ENCODE measurements around the gene ETNK2.
A peak's percentile ranks its signal among the peaks of the same experiment; 100 is the strongest.

The ETNK2 gene

DNA sequence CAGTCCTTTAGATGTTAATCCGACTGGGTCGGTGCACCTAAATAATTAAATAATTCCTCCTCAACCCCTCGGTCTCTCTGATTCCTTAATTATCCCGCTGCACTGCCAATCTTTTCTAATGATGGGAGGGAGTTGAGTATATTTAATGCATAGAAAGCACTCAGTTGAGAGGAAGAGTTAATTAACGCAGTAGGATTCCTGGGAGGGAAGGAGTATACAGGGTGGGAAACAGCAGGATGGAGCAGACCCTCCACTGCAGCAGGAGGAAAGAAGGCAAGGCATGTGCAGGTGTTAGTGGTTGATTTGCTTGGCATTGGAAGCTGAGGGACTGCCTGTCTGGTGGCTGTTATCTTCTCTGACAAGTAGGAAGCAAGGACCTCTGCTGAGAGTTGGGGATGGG is 24.2 kb upstream of the ETNK2 start:
- no peak for DNase-seq

DNA sequence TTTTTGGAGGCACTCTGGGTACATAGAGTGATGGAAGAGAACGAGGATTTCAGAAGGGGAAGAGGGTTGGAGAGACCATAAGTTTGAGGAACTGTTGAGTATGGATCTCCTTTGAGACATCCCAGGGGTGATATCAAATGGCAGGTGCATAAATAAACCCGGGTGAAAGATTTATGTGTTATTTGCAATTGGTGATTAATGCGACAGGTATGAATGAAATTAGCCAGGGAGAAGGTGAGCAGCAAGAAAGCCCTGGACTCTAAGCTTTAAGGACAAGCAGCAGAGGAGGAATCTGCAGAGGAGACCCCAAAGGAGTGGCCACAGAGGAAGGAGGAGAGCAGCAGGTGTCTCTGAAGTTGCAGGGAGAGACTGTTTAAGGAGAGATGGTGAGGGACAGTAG is 23.1 kb upstream of the ETNK2 start:
- no peak for DNase-seq

DNA sequence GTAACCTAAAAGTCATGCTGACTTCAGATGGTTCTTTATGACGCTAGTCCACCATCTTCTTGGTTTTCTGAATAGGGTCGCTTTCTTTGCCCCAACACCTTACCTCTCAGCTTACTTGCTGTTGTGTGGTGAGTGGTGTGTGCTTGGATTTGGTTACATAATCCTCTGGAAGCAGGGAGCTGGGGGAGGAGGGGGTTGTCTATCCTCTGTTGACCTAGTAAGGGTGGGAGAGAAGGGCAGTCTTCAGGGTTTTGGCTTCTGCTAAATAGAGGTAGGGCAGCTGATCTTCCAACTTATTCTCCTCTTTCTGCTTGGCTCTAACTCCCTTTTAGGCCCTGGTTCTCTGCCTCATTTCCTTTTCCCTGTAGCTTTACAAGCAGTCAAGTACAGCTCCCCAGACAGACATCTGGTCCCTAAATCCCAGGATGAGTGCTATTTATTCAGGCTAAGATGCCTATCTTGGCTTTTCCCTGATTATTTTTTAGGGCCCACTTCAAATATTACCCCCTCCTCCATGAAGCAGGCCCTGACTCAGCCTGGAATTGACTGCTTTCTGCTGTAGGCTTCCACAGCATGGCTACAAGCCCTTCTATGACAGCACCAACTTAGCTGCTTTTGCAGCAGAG is 20.7 kb upstream of the ETNK2 start:
- DNase-seq, result no peak

DNA sequence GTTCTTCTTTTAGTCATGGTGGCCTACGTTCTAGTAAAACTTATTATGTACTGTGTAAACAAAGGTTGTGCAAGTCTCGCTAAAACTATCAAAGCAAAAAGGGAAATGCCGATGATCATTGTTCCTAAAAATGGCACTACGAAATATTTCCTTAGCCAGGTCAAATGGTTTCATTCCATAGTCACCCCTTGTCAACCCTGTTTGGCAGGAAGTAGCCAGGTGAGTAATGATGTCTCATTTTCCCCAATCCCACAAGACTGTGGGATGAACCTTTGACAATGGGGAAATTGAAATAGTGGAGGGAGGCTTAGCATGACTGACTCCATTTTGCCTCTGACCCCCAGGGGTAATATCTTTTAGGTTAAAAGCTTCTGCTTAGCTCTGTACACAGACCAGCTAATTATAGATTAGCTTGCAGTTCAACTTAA is 19.9 kb upstream of the ETNK2 start:
- DNase-seq, result no peak

DNA sequence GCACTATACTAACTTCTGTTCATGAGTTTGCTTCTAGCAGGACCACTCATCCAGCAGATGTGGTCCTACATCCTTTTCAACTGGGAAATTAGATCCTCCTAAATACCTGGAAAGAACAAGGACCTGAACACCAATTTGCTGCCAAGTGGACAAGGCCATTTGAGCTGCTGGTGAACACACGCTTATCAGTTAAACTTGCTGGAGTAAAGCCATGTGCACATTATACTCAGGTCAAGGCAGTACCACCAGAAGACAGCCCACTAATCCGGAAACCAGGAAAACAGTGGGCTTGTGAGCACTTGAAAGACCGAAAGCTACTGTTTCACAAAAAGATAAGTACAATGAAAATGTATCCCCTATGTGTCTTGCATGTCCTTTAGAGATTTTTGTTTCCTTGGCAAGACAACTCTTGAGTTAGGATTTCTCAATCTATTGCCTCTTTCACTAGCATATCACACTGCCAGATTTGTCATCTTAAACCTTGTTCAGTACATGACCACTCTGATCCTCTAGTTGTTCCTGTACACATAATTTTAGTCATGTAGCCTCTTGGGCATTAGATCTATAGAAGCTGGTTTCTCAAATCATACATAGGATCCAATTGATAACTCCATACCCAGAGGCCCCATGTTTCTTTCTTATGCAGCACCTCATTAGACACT is 18.8 kb upstream of the ETNK2 start:
- DNase-seq, result no peak

DNA sequence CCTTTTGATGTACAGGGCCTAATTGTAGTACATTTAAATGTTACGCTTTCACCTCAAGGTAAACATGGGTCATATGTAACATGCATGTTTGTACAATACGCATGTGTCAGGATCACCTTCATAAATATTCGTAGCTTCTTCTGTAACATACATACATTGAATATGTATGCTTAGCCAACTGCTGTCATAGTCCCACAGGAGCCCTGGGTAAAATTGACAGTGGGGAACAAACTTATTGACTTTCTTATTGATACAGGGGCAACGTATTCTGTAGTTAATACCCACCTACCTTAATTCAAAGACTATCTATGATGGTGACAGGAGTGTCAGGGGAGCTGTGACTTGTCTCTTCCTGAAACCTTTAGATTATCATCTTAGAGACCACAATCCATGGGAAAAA is 18.0 kb upstream of the ETNK2 start:
- no peak for DNase-seq

DNA sequence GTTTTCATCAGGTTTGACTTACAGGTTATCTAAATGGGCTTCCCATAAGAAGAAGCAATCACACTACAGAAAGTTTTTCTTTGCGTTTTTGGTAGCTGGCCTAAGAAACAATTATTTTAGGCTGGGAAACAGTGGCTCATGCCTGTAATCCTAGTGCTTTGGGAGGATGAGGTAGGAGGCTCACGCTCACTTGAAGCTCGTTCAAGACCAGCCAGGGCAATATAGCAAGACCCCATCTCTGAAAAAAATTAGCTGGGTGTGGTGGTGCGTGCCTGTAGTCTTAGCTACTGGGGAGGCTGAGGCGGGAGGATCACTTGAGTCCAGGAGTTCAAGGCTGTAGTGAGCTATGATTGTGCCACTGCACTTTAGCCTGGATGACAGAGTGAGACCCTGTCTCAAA is 15.9 kb upstream of the ETNK2 start:
- no peak for DNase-seq

DNA sequence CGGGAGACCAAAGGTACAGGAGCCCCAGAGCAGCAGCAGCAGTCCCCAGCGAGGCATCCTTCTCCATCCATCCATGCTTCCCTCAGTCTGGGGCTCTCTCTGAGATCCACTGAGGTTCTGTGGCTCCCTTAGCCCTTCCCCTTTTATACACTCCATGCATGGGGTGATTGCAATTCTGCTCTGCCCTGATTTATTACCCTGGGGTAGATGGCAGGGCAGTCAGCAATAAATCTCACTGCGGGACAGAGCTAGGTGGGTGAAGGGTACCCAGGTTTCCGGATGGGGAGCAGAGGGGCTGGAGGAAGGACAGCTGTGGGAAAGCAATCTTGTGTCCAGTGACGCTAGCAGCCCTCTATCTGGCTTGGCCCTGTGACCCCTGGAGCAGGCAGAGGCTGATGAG is 14.4 kb upstream of the ETNK2 start, which contains the start of gene REN:
Gene REN (minus strand): TSS at position 119 of the 400 bp plus-strand sequence. CDS start 44 bp downstream, at position 75.
- DNase-seq, result no peak

DNA sequence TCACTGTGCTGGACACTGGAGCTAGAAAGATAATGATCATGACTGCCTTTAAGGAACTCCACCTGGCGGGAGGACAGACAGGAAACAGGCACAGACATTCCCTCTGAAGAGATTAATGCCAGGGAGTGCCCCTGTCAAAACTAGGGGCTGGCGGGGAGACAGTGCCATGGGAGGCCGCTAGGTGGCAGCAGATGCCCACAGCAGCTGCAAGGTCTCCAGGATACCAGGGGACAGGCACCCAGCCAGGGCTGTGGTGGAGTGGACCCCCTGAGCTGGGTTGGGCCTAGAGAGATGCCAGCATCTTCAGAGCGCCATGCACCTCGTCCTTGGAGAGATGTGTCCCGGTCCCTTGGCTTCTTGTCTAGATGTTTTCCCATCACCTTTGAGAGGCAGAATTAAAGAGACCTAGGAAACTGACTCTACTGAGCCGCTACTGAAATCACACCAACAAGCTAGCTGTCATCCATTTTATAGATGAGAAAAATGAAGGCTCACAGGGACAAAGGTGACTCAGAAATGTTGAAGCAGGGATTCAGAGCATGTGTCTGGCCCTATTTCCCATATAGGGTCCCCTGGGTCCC is 10.7 kb upstream of the ETNK2 start:
- DNase-seq, result peak; percentile 95

DNA sequence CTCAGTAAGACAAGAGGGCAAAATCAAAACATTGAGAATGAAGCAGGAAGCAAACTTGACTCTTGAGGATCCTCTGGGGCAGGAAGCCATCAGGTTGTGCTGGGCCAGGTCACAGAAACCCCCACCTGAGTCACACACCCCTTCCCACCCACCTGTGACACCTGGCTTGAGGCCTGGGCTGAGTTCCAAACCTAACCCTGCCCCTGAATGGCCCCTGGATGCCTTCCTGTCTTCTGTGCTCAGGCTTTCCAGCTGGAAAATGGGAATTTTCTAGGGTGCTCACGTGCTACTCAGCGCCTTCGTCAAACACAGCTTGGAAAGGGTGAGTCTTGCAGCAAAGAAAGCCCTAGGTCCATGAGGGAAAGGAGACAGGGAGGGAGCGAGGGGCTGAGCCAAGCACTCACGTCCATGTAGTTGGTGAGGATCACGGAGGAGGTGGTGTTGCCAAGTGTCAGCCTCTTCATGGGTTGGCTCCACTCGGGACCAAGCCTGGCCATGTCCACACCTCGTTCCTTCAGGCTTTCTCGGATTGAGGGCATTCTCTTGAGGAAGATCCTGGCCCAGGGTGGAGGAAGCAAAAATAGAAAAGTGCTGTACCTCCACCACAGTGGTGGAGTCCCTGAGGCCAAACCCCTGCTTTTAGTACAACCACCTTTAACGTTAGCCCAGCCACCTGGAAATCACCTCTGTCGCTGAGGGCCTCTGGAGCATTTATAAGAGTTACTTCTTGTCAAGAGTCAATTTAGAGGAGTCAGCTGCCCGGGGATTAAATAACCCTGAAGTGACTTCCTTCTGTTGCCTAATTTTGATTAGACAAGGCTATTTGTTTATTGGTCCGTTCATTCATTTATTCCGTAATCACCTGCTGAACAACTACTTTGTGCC is 10.0 kb upstream of the ETNK2 start:
- no peak for DNase-seq

DNA sequence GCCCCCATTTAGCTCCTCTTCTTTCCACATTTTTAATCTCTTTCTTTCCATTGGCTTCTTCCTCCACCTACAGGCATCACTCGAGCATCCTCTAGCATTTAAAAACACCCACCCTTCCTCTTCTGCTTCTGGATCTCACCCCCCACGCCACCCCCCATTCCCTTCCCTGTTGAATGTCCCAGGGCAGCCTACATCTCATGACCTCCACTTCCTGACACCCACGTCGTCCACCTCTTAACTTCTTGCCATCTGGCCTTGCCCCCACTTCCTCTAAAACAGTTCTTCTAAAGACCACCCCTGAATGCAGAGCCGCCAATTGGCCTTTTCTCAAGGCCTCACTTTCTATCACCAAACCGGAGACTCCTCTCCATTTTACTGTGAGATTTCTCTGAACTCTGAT is 6.1 kb upstream of the ETNK2 start:
- no peak for DNase-seq

DNA sequence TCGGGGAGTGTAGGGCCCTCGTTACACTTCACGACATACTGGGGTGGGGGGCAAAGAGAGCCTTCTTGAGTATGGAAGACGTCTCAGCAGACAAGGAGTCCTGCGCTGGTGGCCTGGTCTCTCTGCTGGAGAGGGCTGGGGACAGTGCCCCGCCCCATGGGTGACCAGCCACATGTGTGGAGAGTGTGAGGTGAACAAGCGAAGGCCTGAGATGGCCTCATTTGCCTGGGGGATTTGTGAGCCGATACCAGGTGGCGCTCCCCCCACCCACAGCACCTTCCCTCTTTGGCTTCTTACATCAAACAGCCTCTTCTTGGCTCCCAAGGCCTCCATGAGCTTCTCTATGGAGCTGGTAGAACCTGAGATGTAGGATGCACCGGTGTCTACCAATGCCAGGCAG is 4.0 kb upstream of the ETNK2 start:
- DNase-seq, result no peak

DNA sequence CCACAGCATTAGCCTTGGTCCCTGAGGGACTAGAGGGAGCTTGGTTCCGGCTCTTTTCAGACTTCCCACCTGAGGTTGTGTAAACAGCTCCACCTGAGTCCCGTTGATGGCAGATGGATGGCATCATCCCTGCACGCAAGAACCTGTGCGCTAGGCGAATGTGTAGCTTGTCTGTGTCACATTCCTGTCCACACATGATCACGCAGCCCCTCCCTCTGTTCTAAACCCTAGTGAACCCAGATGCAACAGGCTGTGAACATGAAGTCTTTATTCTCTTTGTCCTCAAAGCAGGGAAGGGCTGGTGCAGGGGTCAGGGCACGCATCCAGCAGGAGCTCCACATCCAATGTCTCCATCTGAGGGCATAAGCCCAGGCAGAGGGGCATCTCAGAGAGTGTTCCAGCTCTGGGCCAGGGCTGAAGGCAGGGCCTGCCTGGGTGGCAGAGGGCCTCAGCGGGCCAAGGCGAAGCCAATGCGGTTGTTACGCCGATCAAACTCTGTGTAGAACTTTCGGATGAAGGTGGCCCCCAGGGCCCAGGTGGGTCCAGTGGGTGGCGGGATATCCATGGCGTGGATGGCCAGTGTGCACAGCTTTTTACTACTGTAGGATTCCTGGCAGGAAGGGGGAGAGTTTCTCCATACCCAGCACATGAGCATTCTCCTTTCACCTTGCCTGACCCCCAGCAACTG is 2.9 kb upstream of the ETNK2 start:
- DNase-seq, result no peak

DNA sequence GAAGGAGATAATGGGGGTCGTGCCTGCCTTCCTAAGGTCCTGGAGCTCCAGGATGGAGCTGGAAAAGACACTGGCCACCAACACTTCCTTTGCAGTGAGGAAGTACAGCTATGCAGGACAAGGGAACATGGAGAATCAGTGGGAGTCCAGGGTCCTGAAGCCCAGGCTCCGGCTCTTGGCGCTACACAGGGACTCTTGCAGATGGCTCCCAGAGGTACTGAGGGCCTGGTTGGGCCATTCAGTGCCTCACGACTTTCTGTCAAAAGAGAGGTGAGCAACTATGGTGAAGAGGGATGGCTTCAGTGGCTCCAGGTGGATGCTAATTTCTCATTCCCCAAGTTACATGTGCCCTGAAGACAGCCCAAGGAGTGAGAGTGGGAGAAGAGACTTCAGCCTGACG is 1.8 kb upstream of the ETNK2 start:
- DNase-seq, result no peak

DNA sequence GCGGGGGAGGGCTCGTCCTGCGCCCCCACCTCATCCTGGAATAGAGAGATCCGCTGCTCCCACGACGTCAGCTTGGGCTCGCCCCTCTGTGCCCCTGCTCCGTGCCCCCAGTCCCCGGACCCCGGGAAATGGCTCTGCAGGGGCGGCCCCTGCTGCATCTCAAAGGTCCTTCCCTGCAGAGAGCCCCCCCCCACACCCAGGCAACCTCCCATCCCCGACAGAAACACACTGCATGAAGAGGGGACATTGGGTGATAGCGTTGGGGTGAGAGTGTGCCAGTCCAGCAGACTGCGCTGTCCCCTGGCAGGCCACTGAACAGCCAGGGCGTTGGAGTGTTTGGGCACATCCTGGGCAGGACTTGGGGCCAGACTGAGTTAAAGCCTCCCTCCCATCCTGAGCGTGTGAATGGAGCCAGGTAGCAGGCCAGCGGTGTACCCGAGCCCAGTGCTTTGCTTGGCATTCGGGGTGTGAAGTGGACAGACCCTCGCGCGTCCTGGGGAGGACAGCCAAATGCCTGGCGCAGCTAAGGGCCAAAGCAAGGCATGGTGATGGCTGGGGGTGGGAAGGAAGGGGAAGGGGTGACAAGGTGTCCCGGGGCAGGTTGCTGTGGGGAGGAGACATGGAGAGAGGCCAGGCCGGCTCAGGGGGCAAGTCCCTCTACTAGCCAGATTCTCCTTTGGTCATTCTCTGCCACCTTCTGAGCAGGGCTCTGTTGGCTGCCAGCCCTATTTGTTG is 633 bp upstream of the ETNK2 start:
- DNase-seq, result no peak

DNA sequence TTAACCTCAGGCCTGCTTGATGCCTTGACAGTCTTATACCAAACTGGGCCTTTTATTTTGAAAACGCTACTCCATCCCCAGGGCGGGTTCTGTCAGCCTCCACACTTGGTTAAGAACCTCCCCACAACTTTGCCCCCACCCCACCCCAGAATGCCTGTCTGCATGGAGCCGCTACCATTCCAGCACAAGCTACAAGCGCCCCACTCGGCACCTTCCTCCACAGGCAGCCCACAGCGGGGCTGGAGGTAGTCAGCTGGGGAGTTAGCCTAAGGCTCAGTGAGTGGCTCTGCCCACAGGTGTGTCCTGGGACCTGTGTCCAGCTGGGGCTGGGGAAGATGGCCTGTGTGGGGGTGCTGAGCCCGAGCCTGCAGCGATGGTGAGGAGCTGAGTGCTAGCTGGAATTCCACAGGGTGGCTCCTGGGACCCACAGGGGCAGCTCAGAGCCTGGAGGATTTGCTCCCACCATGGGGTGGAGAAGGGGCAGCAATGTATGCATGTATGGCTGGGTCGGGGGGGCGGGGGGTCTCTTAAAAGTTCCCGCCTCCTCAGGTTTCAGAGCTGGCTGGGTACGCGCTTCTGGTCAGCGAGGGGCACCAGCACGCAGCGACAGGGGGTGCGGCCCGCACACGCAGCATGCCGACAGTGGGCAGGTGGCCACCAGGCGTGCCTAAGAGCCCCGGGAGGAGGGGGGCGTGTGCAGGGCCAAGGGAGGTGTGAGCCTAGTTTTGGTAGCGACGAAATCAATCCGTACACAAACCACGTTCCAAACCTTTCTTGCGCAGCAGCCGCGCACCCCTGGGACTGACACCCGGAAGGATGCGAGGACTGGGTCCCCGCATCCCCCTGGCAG is 917 bp downstream of the ETNK2 start:
- DNase-seq, result peak; percentile 69

DNA sequence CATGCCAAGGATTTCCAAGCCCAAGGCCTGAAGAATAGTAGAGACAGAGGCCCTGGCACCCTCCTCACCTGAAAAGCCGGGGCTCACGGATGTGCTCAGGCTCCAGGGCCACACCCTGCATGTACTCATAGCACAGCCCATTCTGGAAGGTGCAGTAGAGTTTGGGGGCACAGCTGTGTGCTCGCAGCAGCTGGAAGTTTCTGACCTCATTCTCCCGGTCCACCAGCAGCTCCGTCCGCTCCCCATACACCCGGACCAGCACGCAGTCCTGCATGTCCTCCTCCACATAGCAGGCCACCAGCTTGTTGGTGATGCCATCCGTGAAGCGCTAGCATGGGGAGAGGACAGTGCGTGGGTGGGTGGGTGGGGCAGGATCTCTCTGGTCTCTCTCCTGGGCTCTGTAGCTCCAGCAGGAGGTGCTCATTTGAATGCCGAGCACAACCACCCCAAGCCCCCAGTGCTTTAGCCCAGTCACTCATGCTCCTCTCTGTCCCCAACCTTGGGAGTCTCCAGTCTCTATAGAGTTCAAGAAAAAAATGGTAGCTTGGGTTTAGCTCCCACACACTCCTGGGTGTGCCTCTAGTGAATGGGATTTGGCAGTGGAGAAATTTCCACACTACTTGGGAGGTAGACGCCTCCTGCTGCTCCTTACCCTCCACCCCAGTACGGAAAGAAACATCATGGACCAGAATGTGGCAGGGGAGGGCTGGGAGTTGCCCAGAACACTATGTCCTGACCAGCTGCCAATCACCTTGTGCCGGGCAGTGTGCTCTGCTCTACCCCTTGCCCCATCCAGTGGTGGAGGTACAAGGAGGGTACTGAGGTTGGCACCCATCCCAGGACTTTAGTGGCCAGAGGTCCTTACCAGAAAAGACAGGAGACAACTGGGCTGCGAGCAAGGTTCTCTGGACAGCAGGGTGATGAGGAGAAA is 1.9 kb downstream of the ETNK2 start:
- no peak for DNase-seq

DNA sequence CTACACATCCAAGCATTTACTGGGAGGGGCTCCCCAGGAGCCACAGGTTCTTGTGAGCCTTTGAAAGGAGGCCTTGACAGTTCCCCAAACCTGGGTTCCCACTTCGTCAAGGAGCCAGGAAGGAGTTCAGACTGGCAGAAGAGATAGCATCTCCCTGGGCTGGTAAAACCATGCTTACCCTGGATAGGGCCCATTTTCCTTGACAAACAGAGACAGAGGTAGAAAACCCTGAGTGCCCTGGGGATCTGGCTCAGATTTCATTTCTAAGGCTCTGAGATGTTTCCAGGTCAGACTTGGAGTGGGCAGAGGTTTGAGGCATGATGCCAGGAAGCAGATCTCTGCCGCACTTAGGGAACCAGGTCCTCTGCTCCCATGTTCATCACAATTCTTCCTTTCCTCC is 2.7 kb downstream of the ETNK2 start:
- no peak for DNase-seq

DNA sequence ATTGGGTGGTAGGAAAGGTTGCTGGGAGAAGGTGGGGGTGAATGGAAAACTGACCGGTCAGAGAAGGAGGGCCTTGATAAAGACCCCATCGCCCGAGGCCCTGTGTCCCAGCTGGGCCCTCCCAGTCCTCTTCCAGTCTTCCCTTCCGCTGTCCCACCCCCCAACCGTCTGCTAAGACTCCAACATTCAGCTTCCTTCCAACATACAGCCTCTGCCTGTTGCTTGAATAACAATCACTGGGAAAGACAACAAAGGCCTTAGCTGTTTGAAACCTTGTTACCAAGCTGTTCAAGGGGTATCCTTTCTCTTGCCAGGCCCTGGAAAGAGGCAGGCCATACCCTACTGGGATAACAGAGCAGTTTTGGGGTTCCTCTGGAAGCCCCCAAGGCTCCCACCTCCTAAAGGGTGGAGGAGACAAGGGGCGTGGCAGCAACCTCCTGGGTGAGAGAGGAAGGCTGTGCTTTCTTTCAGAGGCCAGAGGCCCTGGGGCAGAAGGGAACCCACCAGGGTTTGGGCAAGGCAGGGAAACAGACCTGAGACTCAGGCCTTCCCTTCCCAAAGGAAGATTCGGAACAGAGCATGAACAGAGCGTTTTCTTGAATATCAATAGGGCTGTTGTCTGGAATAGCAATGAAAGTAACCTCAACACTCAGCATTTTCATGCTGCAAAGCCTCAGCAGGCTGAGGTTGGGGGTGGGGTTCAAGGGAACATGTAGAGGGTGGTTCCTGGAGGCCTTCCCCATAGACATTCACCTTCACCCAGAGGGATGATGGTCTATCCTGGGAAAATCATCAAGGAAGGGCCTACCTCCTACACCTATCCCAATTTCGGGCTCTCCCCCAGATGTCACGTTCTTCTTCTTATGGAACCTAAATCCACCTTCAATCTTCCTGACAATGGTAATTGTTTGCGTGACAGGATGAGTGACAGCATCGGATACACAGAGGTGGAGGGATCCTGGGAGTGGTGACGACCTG is 4.1 kb downstream of the ETNK2 start:
- no peak for DNase-seq
